ENCODE results near the gene KCNJ16.

KCNJ16 gene

GRCh38 chr17:70060415-70060814 is 14.6 kb upstream of the KCNJ16 start:
- no peak for TF ChIP-seq CTCF (IDR thresholded peaks at IDR 0.05; ENCODE audit: borderline replicate concordance, control extremely low read depth, extremely low read depth, insufficient read depth, missing control alignments)
- no peak for DNase-seq (ENCODE audit: low spot score)
- in situ Hi-C loops (cut with MboI; ENCODE audit: low sequenced_read_pairs, unreplicated experiment), result no loop called here

GRCh38 chr17:70067134-70067533 is 7.9 kb upstream of the KCNJ16 start:
- no peak for TF ChIP-seq CTCF (IDR thresholded peaks at IDR 0.05; ENCODE audit: borderline replicate concordance, control extremely low read depth, extremely low read depth, insufficient read depth, missing control alignments)
- in situ Hi-C loops (cut with MboI; ENCODE audit: low sequenced_read_pairs, unreplicated experiment), result no loop called here
- no peak for DNase-seq (ENCODE audit: low spot score)

- no peak for TF ChIP-seq CTCF (IDR thresholded peaks at IDR 0.05; ENCODE audit: borderline replicate concordance, control extremely low read depth, extremely low read depth, insufficient read depth, missing control alignments)
These were observed 4.6 kb upstream of the KCNJ16 start for GRCh38 chr17:70070305-70071027.

GRCh38 chr17:70071127-70071526 is 3.9 kb upstream of the KCNJ16 start:
- no peak for TF ChIP-seq CTCF (IDR thresholded peaks at IDR 0.05; ENCODE audit: borderline replicate concordance, control extremely low read depth, extremely low read depth, insufficient read depth, missing control alignments)
- no peak for DNase-seq (ENCODE audit: low spot score)
- in situ Hi-C loops (cut with MboI; ENCODE audit: low sequenced_read_pairs, unreplicated experiment), result no loop called here

More at GRCh38 chr17:70070305-70071027, 4.6 kb upstream of the KCNJ16 start:
- DNase-seq (ENCODE audit: low spot score), result no peak
- in situ Hi-C loops (cut with MboI; ENCODE audit: low sequenced_read_pairs, unreplicated experiment), result no loop called here

GRCh38 chr17:70071620-70072019 is 3.4 kb upstream of the KCNJ16 start:
- in situ Hi-C loops (cut with MboI; ENCODE audit: low sequenced_read_pairs, unreplicated experiment), result no loop called here
- DNase-seq (ENCODE audit: low spot score), result no peak
- no peak for TF ChIP-seq CTCF (IDR thresholded peaks at IDR 0.05; ENCODE audit: borderline replicate concordance, control extremely low read depth, extremely low read depth, insufficient read depth, missing control alignments)

GRCh38 chr17:70072546-70073309 is 2.3 kb upstream of the KCNJ16 start:
- no peak for TF ChIP-seq CTCF (IDR thresholded peaks at IDR 0.05; ENCODE audit: borderline replicate concordance, control extremely low read depth, extremely low read depth, insufficient read depth, missing control alignments)
- no peak for DNase-seq (ENCODE audit: low spot score)
- in situ Hi-C loops (cut with MboI; ENCODE audit: low sequenced_read_pairs, unreplicated experiment), result no loop called here
